Neutrophil (primary cell): ENCODE measurements around the gene PIP5KL1.

Experiments used
- H3K27ac ChIP-seq: fragments of 200-600 bp; sonication (generic); 2 replicates; pipeline ENCODE4 v1.5.1; 2016; ENCODE audit warnings: mild to moderate bottlenecking, moderate library complexity
- H3K27me3 ChIP-seq: fragments of 200-600 bp; sonication (generic); 2 replicates; pipeline ENCODE4 v1.6.0; 2016; ENCODE audit warnings: mild to moderate bottlenecking
- H3K36me3 ChIP-seq: fragments of 200-600 bp; sonication (generic); 2 replicates; pipeline ENCODE4 v1.5.1; 2017
- H3K4me1 ChIP-seq, 2 experiments: fragments of 200-600 bp in 1 of 2; sonication (generic) in 1 of 2; 1 replicate in 1 of 2; 2 replicates in 1 of 2; pipeline versions ENCODE4 v1.5.1 to v1.6.1; 2013 to 2016; ENCODE audit warnings: low read depth in 1 of 2, low read length in 1 of 2, mild to moderate bottlenecking in 1 of 2, moderate library complexity in 1 of 2; ENCODE audit not compliant: control insufficient read depth in 1 of 2, insufficient read depth in 1 of 2
- H3K4me3 ChIP-seq, 2 experiments: fragments of 200-600 bp in 1 of 2; sonication (generic) in 1 of 2; 1 replicate in 1 of 2; 2 replicates in 1 of 2; pipeline ENCODE4 v1.5.1; 2013 to 2016; ENCODE audit warnings: low read depth in 1 of 2, low read length in 1 of 2, mild to moderate bottlenecking in 1 of 2, moderate library complexity in 1 of 2
- H3K9me3 ChIP-seq: fragments of 200-600 bp; sonication (generic); 2 replicates; pipeline ENCODE4 v1.5.1; 2016
- TF ChIP-seq, protein P1 (sequence below): fragments of 200-600 bp; sonication (generic); IDR thresholded peaks from 2 replicates; pipeline ENCODE4 v1.5.1; 2016; ENCODE audit warnings: antibody characterized with exemption

Gene PIP5KL1

DNA sequence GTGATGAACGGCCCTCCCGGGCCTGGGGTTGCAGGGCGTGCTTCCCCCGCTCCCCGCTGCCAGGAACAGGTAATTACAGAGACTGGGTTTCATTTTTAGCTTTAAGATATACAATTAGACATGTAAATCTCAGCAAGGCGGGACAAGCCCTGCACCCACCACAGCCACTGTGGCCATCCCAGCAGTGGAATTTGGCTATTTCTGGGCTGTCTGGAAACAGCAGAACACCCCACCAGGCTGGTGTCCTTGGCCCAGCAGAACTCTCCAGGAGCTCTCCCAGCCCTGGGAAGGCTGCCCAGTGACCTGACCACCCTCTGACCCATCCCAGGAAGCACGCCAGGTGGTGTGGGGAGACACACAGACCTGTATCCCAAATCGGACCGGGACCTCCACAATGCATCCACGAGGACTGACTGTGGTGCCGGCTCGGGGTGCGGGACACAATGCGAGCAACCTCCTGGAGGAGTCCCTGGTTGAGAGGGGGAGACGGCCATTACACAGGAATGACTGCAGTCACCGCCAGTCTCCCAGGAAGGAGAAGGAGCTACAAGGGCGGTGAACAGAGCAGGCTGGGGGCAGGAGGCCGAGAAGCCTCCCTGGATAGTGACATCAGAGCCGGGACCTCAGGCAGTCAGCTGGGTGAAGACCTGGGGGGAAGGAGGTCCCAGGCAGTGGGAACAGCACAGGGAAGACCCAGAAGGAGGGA is 32.9 kb upstream of the PIP5KL1 start:
- TF ChIP-seq, protein P1, sequence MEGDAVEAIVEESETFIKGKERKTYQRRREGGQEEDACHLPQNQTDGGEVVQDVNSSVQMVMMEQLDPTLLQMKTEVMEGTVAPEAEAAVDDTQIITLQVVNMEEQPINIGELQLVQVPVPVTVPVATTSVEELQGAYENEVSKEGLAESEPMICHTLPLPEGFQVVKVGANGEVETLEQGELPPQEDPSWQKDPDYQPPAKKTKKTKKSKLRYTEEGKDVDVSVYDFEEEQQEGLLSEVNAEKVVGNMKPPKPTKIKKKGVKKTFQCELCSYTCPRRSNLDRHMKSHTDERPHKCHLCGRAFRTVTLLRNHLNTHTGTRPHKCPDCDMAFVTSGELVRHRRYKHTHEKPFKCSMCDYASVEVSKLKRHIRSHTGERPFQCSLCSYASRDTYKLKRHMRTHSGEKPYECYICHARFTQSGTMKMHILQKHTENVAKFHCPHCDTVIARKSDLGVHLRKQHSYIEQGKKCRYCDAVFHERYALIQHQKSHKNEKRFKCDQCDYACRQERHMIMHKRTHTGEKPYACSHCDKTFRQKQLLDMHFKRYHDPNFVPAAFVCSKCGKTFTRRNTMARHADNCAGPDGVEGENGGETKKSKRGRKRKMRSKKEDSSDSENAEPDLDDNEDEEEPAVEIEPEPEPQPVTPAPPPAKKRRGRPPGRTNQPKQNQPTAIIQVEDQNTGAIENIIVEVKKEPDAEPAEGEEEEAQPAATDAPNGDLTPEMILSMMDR: no peak
- Histone ChIP-seq H3K4me3 (no peak overlapping the region), H3K9me3 (no peaks in the 10 kb centered on the region), H3K4me1 (peaks cover 6% of the 10 kb centered on the region in 2 experiments), H3K27ac (no peak overlapping the region), H3K36me3 (no peaks in the 10 kb centered on the region), H3K27me3 (peaks cover 7% of the 10 kb centered on the region)

DNA sequence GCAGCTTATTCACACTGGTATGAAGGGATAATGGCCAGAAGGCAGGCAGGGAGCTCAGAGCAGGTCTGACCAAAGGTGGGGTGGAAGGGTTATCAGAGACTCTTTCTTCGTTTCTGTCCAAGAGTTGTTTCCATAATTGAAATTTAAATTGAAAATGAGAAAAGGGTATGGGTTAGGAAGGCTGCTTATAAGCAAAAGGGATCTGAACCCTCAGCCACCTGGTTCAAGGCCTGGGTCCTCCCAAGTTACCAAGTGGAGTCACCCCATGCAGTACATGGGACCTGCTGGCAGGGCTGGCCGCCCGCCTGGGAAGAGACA is 32.4 kb upstream of the PIP5KL1 start:
- Histone ChIP-seq H3K36me3 (no peaks in the 10 kb centered on the region), H3K4me3 (no peak overlapping the region), H3K4me1 (peaks cover 6% of the 10 kb centered on the region in 2 experiments), H3K9me3 (no peaks in the 10 kb centered on the region), H3K27ac (no peak overlapping the region), H3K27me3 (peaks cover 7% of the 10 kb centered on the region)
- TF ChIP-seq, protein P1: no peak

DNA sequence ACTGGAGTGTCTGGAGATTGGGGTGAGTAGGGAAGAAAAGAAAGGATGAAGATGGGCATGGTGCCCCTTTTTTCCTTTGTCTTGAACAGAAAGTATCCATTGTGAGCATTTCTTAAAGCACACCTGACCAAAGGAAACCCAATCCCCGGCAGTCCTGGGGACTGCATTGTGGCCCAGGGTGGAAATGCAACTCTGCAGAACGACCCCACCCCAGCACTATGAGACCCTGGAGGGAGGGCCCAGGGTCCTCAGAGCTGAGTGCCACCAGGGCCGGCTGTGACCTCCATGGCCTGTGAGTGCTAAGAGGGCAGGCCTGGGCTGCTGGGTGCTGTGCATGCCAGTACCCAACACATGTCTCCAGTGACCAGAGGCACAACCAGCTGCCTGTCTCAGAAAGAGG is 31.7 kb upstream of the PIP5KL1 start:
- peaks cover 7% of the 10 kb centered on the region for H3K27me3 ChIP-seq
- no peak overlapping the region for H3K4me3 ChIP-seq
- TF ChIP-seq, protein P1: no peak
- H3K36me3 ChIP-seq: no peaks in the 10 kb centered on the region
- H3K9me3 ChIP-seq: no peaks in the 10 kb centered on the region
- H3K27ac ChIP-seq: no peak overlapping the region
- peaks cover 6% of the 10 kb centered on the region in 2 experiments for H3K4me1 ChIP-seq

DNA sequence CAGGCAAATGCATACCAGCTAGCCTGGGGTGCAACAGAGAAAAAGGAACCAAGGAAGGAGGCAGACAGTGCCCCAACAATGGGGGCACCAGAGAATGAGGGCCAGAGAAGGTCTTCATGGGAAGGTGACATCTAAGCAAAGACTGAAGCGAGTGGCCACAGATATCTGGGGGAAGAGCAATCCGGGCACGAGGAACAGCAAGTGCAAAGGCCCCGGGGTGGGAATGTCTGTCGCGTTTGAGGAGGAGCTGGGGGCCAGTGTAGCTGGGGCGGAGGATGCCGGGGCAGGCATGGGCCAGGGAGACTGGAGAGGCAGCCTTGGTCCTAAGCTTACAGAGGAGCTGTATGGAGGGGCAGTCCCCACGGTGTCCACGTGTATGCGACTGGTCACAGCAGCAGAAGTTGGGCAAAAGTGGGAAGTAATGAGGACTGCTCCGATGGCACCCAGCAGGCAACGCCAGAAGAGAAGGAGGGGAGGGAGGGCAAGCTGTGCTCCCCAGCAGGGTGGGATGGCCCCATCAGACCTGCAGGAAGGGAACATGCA is 31.1 kb upstream of the PIP5KL1 start:
- TF ChIP-seq, protein P1: no peak
- Histone ChIP-seq H3K27me3 (peaks cover 4% of the 10 kb centered on the region), H3K36me3 (no peaks in the 10 kb centered on the region), H3K9me3 (no peaks in the 10 kb centered on the region), H3K27ac (no peak overlapping the region), H3K4me1 (peaks cover 6% of the 10 kb centered on the region in 2 experiments), H3K4me3 (no peak overlapping the region)

DNA sequence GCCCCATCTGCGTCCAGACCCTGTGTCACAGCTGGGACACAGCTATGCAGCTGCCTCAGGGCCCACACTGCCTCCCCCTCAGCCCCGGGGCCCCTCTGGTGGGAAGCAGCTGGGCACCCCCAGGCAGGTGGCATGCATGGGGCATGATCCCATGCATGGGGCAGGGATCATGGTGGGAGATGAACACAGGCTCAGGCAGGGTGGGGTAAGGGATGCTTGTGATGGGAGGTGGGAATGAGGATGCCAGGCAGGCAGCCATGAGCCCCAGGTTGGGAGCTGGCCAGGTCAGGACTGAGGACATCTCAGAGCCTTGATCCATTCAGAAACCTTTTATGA is 30.5 kb upstream of the PIP5KL1 start:
- Histone ChIP-seq H3K4me1 (peaks cover 6% of the 10 kb centered on the region in 2 experiments), H3K4me3 (no peak overlapping the region), H3K9me3 (no peaks in the 10 kb centered on the region), H3K27me3 (no peaks in the 10 kb centered on the region), H3K27ac (no peak overlapping the region), H3K36me3 (no peaks in the 10 kb centered on the region)
- TF ChIP-seq, protein P1: no peak
